Stimulated activated CD8-positive, alpha-beta memory T cell treated with anti-CD3 and anti-CD28 coated beads, Interleukin-7, amount 100 ng/mL, for 48 hours (primary cell): ENCODE data around the gene LOXL3.

ENCODE experiments used
- DNase-seq, 2 donors: peaks; one replicate each; pipeline ENCODE4 v3.0.0-alpha.2; 2020; ENCODE audit warnings: low read depth in 1 of 2; ENCODE audit errors: extremely low read depth in 1 of 2

Gene LOXL3

GRCh38 chr2:74530239-74531187 is 23.2 kb downstream of the LOXL3 start:
- DNase-seq, result no peak

DNA sequence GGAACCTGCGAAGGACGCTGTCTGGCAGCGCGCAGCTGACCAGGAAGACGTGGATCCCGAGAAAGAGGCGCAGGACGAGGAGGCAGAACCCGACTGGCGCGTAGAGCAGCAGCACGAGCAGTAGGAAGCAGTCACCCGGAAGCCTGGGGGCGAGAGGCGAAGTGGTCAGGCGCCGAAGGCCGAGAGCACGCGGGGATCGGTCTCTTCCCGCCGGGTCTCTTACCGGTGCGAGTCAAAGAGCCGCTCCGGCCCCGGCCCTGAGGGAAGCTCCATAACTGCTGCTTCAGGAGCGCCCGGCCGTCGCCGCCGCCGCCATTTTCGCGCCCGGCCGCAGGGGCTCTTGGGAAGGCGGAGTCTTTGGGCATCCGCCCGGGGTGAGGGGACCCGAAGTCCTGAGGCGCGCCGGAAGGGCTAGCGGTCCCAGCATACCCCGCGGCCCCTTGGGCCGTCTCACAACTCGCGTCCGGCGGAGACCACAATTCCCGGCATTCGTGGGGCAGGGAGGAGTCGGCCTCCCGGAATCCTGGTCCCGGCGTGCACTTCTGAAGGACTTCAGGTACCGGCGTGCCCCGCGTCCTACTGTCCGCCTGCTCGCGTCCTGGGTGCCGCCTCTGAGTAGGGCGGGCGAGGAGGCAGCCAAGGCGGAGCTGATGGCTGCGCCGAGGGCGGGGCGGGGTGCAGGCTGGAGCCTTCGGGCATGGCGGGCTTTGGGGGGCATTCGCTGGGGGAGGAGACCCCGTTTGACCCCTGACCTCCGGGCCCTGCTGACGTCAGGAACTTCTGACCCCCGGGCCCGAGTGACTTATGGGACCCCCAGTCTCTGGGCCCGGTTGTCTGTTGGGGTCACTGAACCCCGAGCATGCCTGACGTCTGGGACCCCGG is 24.1 kb downstream of the LOXL3 start, which contains the start of the genes AUP1 and HTRA2:
TSS of gene AUP1 (minus strand) at position 350 of the 882 bp plus-strand sequence. CDS start at position 273, 77 bp downstream.
TSS of gene HTRA2 (plus strand) at position 577 of the 882 bp plus-strand sequence. CDS start at position 651, 74 bp downstream.
- peak; percentile 95 to 96 for DNase-seq

- DNase-seq, result no peak
These were observed 25.0 kb downstream of the LOXL3 start for GRCh38 chr2:74528600-74529356.

GRCh38 chr2:74527741-74528140 is 26.0 kb downstream of the LOXL3 start:
- no peak for DNase-seq

GRCh38 chr2:74526649-74527230 is 27.0 kb downstream of the LOXL3 start:
- no peak for DNase-seq

DNA sequence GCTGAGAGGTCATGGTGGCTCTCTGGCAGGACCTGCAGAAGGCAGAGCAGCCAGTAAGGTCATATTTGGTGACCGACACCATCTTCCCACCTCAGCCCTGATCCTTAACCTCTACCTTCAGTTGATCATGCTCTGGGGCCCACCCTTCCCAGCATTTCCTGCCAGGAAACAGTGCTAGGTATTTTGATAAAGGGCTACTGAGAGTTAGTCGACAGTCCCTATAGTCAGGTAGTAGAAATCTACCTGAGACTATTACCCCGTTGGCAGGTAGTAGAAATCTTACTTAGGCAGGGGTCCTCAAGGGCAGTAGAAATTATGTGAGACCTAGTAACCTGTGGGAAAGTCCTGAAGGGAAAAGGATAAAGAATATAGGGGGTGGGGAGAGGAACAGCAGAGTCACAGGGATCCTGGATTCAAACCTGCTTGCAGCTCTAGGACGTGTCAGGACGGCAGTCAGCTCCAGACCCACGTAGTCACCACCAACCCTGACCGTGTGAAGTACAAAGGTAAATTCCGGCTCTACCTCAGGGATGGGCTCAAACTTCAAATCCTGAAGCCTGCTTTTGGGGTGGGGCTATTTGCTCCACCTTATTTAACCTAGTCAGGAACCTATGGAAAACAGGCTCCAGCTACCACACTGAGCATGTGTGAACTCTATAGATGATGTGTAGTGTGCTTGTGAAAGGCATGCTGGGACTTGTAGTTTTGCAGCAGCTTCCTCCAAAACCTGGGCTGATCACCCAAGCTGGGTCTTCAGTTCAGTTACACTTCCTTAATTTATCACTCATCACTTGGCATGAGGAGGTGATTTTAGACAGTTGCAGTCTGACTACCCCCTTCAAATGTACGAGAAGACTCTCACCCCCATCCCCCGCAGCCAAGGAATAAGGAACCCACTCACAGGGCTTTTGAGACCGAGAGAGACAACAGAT is 27.8 kb downstream of the LOXL3 start, which contains the start of gene DQX1:
TSS of gene DQX1 (minus strand) at position 515 of the 932 bp plus-strand sequence. CDS start at position 13, 502 bp downstream.
- no peak for DNase-seq

DNA sequence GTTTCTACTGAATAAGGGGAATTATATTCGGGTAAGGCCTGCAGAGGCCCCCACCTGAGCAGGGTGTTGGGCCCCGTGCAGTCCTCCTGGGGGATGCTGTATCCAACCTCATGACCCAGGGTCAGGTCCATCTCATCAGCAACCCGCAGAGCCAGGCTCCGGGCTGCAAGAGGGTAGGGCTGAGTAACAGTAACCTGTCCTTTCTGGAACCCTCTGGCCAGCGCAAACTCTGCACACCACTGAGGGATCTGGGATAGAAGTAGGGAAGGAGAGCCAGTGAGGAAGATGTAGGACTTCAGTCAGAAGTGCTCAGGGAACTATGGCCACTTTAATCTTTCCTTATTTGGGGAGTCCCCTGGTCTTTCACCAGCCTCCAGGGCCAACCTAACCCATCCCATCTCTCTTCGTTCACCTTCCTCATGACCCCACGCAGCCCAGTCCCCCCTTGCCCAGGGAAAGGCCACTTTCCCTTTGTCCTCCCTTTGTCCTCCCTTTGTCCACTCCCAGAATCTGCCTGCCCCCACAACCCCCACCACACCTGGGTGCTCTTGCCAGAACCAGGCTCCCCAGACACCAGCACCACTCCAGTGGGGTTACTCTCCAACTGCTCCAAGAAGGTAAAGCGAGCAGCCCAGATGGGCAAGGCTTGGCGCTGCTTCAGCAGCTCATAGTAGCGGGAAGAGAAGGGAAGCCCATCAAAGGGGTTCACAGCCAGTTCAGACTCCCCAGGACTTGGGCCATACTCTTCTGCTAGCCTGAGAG is 28.6 kb downstream of the LOXL3 start:
- DNase-seq, result no peak

GRCh38 chr2:74524005-74524404 is 29.7 kb downstream of the LOXL3 start:
- no peak for DNase-seq

- no peak for DNase-seq
These were observed 31.2 kb downstream of the LOXL3 start for GRCh38 chr2:74522516-74522915.

DNA sequence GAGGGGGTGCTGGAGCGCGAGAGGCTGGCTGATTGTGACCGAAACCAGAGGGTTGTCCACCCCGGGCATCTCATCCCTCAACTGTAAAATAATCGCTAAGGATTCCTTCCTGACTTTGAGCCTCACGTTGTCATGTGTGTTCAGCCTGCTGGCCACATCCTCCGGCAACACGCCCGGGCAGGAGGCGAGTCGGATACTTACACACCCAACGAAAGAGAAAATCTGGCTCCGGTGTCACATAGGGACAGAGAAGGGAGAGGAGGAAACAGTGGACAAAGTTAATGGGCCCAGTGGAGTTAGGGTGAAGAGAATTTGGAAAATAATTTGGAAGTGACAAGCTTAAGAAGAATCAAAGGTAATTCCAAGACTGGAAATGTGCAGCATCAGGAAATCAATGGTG is 37.1 kb downstream of the LOXL3 start:
- no peak for DNase-seq

- peak in 1 of 2 donors; percentile 71 for DNase-seq
These were observed 37.6 kb downstream of the LOXL3 start for GRCh38 chr2:74515981-74516633.

- no peak for DNase-seq
These were observed 38.3 kb downstream of the LOXL3 start for GRCh38 chr2:74515271-74515980.

- no peak for DNase-seq
These were observed 39.1 kb downstream of the LOXL3 start, which contains the start of gene TLX2 for GRCh38 chr2:74514368-74515270. Gene TLX2, plus strand, starts transcription at chr2:74514450. Its CDS starts 357 bp downstream, at chr2:74514807.

- no peak for DNase-seq
These were observed 40.0 kb downstream of the LOXL3 start for GRCh38 chr2:74513605-74514367.
